ENCODE measurements around the gene XRCC4. TPM values are rescaled to one million over a fixed set of nuclear protein-coding genes. Genes with fewer than 3 reads are reported as not detected.

Gene XRCC4
- total RNA-seq, 4 donors from 2014 or later, result 6.1 to 7.4 (median 7.0) TPM

- TF ChIP-seq CTCF (IDR thresholded peaks at IDR 0.05), result no peak
- DNase-seq (ENCODE audit: low spot score) (no peak), ATAC-seq (ENCODE audit: low FRiP score) (no peak)
Measured at GRCh38 chr5:83357621-83358231, 280.4 kb downstream of the XRCC4 start.

- TF ChIP-seq CTCF (IDR thresholded peaks at IDR 0.05), result no peak
- no peak for ATAC-seq (ENCODE audit: low FRiP score)
- no peak for DNase-seq (ENCODE audit: low spot score)
Measured at GRCh38 chr5:83360573-83360972, 283.2 kb downstream of the XRCC4 start.

GRCh38 chr5:83362526-83362925 lies 285.2 kb downstream of the XRCC4 start:
- ATAC-seq (ENCODE audit: low FRiP score), result no peak
- TF ChIP-seq CTCF (IDR thresholded peaks at IDR 0.05), result no peak
- DNase-seq (ENCODE audit: low spot score), result no peak

- ATAC-seq (ENCODE audit: low FRiP score) (no peak), DNase-seq (ENCODE audit: low spot score) (no peak)
- no peak for TF ChIP-seq CTCF (IDR thresholded peaks at IDR 0.05)
Measured at GRCh38 chr5:83363111-83363885, 286.0 kb downstream of the XRCC4 start.

GRCh38 chr5:83363886-83364275 lies 286.5 kb downstream of the XRCC4 start:
- no peak for DNase-seq (ENCODE audit: low spot score)
- TF ChIP-seq CTCF (IDR thresholded peaks at IDR 0.05), result no peak
- no peak for ATAC-seq (ENCODE audit: low FRiP score)

GRCh38 chr5:83364312-83365299 lies 287.3 kb downstream of the XRCC4 start:
- DNase-seq (ENCODE audit: low spot score) (no peak), ATAC-seq (ENCODE audit: low FRiP score) (no peak)
- no peak for TF ChIP-seq CTCF (IDR thresholded peaks at IDR 0.05)
